HT1080 (cell line): ENCODE measurements around the gene ACAP3. TPM values are rescaled to one million over a fixed set of nuclear protein-coding genes. Genes with fewer than 3 reads are reported as not detected.

Experiments
- DNase-seq: peaks from one replicate; pipeline ENCODE4 v3.0.0-alpha.2; 2015; ENCODE audit warnings: low read depth
- total RNA-seq: library from RNA; depleted of rRNA; stranded (reverse); fragments of >200 nt; shearing (Covaris generic); gene quantifications from 2 replicates; pipeline ENCODE4 v1.2.3, GENCODE V29; 2014

Gene ACAP3
- total RNA-seq, 1 experiment from 2014 or later = 34.9 TPM

DNA sequence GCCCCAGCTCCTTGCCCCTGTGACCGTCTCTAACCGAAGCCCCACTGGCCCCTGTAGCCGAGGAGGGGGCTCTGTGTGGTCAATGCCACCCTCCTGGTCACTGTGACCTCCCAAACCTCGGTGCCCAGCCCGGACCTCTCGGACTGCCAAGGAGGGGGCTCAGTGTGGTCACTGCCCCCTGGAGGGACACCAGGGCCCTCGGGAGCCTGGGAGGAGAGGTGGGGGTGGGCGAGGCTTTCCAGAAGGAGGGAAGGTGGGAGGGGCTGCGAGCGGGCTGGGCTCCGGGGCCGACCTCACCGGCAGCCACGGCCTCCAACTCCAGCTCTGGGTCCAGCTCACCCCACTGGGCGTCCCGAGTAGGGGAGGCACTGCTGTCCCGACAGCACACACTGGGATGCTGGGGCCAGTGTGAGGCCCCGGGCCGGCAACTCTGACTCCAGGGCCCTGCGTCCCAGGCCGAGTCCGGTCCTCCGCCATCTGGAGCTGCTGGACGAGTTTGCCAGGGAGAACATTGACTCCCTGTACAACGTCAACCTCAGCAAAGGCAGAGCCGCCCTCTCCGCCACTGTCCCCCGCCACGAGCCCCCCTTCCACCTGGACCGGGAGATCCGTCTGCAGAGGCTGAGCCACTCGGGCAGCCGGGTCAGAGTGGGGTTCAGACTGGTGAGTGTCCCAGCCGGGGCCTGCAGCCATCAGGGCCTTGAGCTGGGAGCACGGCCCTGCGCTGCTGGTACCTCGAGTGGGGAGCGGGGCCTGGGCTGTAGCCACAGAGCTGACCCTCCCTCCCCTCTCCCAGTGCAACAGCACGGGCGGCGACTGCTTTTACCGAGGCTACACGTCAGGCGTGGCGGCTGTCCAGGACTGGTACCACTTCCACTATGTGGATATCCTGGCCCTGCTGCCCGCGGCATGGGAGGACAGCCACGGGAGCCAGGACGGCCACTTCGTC, 21.1 kb downstream of the ACAP3 start:
- no peak for DNase-seq

GRCh38 chr1:1285611-1286311, 22.0 kb downstream of the ACAP3 start:
- DNase-seq = no peak

DNA sequence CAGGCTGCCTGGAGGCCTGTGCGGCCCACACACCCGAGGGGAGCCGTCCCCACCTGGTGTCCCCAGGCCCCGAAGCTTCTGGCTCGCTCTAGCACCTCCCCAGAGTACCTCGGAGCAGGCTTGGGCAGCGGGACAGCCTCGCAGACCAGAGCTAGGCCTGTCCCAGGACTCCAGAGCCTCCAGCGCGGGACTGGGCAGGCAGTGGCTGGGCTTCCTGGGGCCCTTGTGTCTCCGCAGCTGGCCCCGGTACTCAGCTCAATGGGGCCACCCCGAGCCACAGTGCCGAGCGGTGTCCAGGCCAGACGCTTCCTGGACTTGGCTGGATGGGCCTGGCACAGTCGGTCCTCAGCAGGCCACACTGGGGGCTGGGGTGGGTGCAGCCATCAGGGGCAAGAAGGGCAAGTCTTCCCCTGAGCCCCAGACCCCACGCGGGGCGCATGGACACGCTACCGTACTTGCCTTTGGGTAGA, 22.6 kb downstream of the ACAP3 start:
- DNase-seq = no peak

DNA sequence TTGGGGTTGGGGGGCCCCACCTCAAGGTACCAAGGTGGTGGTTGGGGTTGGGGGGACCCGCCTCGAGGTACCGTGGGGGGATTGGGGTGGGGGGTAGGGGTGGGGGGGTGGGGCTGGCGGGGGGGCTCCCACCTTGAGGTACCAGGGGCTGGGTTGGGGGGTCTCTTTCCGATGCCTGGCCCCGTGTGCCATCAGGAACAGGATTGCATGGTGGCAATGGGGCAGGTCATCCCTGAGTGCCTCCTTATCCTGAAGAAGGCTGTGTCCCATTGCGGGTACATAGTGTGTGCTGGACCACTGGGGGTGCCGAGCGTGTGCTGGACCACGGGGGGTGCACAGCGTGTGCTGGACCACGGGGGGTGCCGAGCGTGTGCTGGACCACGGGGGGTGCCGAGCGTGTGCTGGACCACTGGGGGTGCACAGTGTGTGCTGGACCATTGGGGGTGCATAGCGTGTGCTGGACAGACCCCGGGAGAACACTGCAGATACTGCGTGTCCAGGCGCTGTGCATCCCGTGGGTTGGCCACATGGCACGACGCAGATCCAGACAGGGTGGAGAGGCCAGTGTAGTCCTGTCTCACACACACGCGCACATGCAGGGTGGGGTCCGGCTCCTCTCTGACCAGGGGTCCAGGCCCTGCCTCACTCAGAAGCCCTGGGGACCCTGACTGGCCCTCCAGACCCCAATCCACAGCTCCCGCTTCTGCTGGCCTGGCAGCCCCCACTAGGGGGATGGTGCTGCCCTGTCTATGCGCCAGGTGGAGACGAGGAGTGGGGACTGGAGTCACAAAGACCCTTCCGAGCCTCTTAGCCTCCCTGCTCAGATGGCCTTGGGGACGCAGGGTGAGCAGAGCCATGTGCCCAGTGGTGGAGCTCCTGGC, 23.3 kb downstream of the ACAP3 start:
- no peak for DNase-seq

DNA sequence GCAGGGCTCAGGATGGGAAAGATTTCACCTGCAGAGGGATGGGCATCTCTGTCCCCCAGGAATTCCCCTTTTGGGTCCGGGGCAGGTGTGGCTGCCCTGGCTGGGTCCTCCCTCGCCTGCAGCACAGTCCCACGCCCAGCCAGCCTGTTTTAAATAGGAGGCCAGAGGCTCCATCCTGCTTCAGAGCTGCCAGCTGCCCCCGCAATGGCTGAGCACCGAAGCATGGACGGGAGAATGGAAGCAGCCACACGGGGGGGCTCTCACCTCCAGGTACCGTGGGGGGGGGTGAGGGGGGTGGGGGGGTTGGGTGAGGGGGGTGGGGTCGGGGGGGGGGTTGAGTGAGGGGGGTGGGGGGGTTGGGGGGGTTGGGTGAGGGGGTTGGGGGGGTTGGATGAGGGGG, 23.9 kb downstream of the ACAP3 start:
- no peak for DNase-seq

DNA sequence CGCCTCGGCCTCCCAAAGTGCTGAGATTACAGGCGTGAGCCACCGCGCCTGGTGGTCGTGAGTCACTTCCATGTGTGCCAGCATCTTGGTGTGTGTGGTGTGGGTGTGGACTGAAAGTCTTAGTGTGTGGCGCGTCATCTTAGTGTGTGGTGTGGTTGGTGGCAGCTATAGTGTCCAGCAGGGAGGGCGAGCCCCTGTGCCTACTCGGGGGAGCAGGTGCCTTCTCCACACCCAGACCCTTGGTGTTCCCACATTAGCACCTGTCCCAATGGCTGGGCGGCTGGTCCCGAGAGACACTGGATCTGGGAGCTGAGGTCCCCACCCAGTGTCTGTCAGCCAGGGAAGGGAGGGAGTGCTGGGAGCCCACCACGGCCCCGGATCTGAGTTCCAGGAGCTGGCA, 24.7 kb downstream of the ACAP3 start:
- peak; percentile 81 for DNase-seq

DNA sequence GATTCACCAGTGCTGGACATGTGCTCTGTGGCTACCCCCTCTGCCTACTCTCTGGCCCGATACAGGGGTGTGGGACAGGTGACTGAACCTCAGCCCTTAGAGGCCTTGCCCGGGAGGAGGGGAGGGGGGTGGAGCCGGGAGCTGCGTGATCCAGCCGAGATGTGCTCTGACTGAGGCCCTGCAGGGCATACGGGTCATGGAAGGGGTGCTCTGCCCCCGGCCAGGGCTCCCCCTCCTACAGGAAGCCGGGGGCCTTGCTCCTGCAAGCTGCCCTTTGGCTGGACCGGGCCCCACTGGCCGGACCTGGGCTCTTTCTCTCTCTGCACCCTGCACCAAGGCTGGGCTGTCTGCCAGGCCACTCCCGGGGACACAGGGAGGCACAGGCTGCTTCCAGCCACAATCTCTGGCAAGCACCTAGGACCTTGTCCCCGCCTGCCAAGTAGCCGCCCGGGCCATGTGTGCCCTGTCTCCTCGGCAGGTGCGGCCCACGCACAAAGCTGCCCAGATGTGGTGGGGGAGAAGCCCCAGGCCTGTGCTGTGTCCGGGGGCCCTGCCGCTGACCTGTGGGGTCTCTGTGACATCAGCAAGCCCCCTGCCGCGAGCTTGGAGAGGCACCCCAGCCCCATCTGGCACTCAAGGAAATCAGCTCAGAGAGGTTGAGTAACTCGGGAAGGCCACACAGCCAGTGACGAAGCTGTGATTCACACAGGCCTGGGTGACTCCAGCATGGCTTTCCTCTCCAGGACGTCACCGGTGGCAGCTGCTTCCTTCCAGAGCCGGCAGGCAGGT, 26.0 kb downstream of the ACAP3 start:
- DNase-seq = peak; percentile 76

DNA sequence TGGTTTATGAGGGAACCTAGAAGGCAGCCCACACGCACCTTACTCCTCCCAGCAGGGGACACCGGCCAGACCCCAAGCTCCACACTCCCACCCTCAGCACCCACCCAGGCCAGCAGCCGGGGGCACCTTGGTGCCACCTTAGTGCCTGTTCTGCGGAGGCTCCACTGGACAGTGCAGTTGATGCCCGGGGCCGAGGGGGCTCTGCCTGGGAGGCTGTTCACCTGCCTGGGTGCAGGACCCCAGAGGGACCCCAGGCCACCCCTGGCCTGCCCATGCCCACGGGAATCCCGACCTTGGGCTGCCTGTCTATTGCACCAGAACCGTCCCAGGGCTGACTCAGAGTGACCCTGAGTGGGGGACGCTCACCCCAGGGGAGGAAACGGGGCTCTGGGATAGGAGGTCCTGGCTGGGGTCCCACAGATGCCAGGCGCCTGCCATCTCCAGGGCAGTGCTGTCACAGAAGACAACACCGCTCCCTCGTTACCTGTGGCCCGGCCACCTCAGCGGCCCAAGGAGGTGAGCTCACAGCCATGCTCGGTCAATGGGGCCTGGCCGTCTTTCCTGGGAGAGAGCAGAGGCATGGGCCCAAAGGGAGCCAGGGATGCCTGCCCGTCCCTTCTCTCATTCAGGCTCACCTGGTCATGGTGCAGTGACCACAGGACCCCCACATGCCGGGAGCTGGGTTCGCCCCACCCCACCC, 26.8 kb downstream of the ACAP3 start:
- no peak for DNase-seq

DNA sequence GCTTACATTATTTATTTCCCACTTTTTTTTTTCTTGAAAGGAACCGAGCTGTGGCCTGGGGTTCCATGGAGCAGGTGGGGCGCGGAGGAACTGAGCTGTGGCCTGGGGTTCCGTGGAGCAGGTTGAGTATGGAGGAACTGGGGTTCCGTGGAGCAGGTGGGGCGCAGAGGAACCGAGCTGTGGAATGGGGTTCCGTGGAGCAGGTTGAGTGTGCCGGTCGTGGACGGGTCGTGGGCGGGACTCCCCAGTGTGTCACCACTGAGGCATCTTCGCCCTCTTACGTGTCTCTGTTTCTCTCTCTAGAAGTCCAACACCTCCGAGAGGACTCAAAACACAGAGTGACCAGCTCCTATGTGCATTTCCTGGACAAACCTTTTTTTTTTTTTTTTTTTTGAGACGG, 28.7 kb downstream of the ACAP3 start:
- DNase-seq = no peak

GRCh38 chr1:1278620-1279019, 29.1 kb downstream of the ACAP3 start:
- no peak for DNase-seq

DNA sequence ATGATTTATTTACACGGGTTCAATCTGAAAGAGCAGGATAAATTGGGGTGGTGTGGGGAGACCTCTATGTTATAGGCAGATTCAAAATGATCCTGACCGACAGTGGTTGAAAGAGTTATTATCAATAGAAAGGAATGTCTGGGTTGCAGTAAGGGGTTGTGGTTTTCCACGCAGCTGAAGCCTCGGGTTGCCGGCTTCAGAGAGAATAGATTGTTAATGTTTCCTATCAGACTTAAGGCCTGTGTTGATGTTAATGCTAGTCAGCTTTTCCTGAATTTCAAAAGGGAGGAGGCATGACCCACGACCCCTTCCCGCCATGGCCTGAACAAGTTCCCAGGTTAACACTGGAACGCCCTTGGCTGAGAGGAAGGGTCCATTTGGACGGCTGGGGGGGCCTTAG, 31.9 kb downstream of the ACAP3 start:
- DNase-seq = no peak

GRCh38 chr1:1274931-1275431, 32.7 kb downstream of the ACAP3 start:
- DNase-seq = no peak

- DNase-seq = no peak
Observed at GRCh38 chr1:1274299-1274930, 33.3 kb downstream of the ACAP3 start.

DNA sequence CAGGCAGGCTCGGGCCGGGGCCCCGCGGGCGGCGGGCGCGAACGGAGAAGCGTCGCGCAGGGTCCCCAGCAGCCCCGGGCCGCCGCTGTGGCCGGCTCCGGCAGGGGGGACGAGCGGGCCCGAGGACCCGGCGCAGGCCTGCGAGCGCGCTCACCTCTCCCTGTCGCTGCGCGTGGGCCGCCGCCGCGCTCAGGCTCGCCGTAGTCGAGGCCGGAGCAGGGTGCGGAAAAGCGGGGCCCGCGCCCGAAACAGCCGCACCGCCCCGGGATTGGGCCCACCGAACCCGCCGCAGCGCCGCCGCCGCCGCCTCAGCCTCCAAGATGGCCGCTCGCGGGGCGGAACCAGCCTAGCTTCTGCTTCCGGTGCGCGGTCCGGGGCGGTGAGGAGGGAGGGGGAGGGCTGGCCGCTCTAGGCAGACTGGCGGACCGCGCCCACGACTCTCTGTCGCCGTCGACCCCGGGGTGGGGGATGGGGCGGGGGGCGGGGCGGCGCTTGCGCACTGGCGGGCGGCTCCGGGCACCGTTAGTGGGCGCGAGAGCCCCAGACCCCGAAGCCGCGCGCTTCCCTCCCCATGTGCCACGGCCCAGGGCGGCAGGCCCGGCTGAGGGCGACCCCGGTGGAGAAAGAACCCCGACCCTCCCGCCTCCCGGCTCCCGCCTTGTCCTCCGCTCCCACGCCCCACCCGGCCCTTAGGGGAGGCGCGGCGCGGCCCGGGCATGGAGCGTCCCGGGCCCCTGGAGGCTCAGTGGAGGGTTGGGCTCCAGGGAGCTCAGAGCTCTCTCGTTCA, 34.0 kb downstream of the ACAP3 start, which contains the start of gene UBE2J2:
Gene UBE2J2, minus strand, starts transcription at position 343 of the 787 bp plus-strand sequence. CDS start 5,862 bp downstream, outside the sequence.
- peak; percentile 67 for DNase-seq

- DNase-seq = no peak
Observed at GRCh38 chr1:1273209-1273511, 34.6 kb downstream of the ACAP3 start.

DNA sequence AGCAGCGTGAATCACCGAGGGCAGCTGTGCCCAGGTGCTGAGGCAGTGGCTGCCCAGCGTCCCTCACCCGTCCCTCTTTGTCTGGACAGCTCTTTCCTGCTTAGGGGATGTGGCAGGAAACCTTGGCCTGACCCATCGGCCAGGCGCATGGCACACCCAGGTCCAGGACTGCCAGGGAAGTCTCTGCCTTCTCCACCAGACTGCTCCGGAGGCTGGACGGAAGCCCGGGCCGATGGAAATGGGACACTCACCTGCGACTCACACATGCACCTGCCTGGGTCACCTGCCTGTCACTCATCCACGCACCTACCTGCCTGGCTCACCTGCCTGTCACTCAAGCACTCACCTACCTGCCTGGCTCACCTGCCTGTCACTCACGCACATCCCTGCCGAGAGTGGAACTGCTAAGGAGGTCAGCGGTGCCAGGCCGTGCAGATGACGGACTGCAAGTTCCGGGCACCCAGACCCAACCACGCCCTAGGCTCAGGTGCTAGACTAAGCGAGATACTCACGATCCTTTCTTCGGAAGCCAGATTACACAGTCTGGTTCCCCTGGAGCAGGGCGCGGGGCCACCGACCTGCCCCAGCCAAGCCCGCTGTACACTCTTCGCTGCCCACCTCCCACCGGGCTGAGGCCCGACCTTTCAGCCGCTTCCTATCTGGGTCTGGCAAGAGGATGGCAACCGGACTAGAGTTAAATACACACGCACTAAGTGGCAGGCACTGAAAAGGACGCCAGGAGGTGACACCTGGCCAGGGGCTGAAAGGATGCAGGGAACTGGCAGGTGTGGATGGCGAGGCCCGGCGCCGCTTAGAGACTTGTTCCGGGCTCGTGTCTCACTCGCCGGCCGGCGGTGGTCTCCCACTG, 35.2 kb downstream of the ACAP3 start:
- peak; percentile 39 for DNase-seq

DNA sequence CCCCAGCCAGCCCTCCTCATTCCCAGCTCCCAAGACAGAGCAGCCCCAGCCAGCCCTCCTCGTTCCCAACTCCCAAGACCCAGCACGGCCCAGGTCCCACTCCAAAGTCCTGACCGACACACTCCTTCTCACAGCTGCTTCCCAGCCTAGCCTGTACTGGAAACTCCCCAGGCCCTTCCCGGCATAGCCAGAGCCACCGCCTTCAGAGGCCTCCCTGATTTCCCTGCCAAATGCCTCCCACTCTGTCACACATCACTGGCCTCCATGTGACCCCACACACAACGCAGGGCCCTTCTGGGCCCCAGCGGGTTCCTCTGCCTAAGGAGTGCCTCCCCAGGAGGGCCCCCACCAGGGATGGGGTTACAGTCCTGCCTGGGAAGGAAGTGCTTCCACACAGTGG, 36.9 kb downstream of the ACAP3 start:
- no peak for DNase-seq

DNA sequence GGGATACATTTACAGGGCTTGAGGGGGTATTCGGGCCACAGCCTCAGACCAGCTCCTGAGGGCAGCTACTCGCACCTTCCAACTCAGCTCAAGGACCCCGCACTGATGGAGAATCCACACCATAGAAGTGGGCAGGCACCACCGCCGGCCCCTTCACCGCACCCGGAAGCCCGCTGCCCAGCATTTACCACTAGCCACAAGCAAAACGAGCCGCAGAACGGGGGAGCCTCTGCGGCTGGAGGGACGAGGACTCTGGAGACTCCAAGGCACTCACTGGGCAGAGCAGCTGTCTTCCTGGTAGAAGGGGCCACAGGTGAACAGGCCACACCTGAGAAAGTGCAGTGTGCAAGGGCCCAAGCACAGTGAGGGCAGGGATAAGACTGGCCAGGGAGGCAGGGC, 39.4 kb downstream of the ACAP3 start:
- no peak for DNase-seq
